GOT3 (cell line): ENCODE data around the gene GRM4.

Source experiments
- DNase-seq: peaks from one replicate; lab custom pipeline; 2025; ENCODE audit warnings: mixed read lengths; lab: John Stamatoyannopoulos, UW

GRM4 gene

DNA sequence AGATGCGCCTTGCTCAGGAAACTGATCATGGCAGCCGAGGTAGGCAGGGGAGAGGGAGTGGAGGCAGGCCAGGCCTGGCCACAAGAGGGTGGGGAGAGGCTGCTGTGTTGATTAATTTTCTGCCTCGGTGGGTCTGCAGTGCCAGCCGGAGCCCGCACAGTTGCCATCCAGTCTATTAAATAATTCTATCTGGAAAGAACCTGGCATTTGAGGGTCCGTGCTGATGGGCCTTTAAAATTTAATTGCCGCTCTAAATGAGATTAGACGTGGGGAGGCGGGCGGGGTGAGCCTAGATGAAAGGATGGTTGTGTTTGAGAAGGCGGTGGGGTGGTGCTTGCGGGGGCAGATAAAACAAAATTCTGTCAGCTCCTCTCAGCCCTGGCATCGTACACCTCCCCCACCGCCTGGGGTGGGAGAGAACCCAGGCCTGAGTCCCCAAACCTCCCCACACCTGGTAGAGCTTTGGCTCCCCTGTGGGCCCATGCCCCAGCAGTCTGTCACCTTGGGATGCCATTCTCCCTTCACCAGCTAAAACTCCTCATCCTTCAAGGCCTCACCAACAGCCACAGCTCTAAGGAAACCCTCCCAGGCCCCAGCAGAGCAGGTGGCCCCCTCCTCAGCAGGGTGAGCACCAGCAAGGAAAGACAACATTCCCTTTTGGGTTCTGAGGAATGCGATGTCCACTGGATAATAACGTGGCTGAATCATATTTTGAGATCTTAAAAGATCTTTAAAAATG lies 167.3 kb downstream of the GRM4 start:
- DNase-seq: no peak

DNA sequence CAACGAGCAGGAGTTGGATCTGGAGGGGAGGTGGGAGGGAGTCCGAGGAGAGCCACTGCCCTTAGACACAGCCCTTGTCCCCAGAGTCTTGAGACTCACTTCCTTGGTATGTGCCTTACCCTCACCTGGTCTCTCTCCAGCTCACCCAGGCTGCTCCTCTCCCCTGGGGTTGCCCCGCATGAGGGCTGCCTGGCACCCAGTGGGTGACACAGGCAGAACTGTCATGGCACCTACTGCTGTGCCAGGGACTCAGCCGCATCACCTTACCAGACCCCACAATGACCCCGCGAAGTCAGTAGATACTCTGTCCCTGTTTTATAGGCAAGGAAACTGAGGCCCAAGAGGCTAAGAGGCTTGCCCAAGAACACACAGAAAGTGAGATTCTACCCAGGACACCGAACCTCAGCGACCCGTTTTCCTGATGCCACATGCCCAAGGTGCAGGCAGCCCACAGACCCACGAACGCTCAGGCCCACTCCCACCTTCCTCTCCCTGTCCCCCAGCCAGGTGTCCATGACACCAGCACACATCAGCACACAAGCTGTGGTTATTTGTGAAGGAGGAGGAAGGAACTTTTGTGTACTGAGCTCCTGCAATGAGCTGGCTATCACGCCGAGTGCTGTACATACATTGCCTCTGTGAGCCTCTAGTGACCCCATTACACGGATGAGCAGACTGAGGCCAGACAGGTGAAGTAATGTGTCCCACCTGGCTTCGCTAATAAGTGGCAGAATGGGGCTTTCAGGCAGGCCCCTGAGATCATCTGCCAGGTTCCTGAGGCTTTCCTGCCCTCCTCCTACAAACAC lies 168.1 kb downstream of the GRM4 start:
- no peak for DNase-seq

DNA sequence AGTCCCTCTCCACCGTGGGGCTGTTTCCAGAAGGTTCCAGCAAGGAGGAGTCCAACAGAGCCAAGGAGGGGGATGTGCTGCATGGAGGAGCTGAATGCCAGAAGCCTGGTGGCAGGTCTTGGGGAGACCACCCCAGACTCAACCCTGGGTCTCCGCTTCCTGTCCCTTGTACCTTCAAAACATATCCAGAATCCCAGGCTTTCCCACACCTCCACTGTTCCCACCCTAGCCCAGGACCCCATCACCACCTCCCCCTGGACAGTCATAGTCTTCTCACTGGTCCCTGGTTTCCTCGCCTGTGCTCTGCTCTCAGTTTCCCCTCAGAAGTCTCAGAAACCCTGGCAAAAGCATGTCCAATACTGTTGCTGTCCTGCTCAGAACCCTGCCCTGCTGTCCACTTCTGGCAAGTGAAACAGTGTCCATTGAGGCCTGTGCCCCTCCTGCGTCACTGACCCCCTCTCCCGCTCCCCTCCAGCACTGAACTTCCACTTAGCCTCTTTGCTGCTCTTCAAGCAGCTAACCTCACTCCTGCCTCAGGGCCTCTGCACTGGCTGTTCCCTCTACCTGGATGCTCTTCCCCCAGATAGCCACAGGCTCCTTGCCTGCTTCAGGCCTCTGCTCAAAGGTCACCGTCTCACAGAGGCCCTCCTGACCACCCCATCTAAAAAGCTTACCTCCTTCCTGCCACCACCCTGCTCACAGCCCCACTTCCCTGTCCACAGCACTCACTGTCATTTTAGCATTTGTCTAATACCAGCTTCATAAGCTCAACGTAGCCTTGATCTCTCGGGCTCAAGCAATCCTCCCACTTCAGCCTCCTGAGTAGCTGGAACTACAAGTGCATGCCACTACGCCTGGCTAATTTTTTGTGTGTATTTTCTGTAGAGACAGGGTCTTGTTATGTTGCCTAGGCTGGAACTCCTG lies 169.2 kb downstream of the GRM4 start:
- DNase-seq: no peak

DNA sequence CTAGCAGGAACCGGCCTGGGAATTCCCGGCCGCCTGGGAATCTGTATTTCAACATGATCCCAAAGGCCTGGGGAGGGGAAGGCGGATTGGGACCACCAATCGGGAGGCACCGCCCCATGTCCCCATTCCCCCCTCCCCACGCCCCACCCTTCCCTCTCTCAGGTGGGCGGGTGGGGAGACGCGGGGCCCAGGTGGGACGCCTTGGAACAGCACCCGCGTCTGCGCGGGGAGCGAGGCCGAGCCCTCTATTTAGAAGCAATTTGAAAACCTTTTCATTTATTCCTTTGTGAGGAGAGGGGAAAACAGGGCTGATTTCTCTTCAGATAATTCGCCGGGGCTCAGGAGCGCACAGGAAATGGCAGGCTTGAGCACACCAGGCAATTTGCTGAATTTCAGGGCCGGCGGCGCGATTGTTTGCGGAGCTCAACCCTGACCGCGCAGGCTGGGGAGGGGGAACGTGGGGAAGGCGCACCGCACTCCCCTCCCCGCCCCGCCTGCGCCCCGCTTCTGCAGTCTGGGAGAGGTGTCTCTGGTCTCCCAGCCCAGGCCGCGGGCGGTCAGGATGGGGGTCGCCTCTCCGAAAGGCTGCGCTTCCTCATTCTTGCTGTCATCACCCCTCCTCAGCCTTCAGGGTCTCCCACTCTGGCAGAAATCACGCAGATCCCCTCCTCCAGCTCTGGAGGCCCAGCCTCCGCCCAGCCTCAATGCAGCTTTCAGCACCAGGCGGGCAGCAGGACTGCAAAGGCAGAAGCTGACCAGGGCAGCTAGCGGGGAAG lies 170.0 kb downstream of the GRM4 start:
- DNase-seq: no peak

DNA sequence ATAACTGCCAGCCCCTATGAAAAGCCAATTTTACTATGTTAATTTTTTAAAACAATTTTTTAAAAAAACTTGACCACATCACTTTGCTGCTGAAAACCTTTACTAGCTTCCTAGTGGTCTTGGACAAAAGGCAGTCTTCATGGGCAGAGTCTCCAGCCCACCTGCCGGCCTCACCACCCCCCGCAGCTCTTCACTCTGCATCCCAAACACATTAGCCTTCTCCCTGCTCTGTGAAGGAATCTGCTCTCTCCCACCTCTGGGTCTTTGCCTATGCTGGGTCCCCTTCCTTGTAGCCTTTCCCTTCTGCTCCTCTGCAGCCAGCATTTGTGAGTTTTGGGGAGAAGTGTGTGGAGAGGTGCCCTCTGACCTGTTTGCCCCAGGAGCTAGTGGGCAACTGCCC lies 171.4 kb downstream of the GRM4 start:
- no peak for DNase-seq

DNA sequence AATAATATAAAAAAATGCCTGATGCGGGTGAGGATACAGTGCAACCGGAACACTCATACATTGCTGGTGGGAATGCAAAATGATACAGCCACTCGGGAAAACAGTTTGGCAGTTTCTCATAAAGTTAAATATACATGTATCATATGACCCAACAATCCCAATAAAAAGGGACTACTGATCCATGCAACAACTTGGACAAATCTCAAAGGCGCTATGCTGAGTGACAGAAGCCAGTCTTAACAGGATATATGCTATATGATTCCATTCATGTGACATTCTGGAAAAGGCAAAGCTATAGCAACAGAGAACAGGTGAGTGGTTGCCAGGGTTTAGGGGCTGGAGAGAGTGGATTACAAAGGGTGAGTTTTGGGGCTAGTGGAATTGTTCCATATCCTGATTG lies 171.9 kb downstream of the GRM4 start:
- DNase-seq: no peak

DNA sequence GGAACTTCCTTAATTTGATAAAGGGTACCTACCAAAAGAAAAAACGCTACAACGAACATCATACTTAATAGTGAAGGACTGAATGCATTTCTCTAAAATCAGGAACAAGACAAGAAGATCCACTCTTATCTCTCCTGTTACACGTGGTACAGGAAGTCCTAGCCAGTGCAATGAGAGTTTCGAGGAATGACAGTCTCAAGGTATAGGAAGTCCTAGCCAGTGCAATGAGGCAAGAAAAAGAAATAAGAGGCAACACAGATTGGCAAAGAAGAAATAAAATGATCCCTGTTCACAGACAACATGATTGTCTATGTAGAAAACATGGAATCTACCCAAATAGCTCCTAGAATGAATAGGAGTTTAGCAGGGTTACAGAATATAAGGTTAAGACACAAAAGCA lies 174.3 kb downstream of the GRM4 start:
- DNase-seq: no peak
